PC-3 (cell line): Measurements from ENCODE around the gene TGFB2.

ENCODE experiments used
- CTCF ChIP-seq: fragments of 300-600 bp; sonication (generic); conservative IDR thresholded peaks from 2 replicates; pipeline ENCODE4 v1.5.1; 2017; ENCODE audit warnings: antibody characterized with exemption, low read depth, mild to moderate bottlenecking, low read length
- EZH2 ChIP-seq: fragments of 300-600 bp; sonication (generic); IDR thresholded peaks from one replicate; pipeline ENCODE4 v1.6.1; 2017; ENCODE audit warnings: antibody characterized with exemption, mild to moderate bottlenecking, low read length; ENCODE audit not compliant: unreplicated experiment

GRCh38 chr1:218403300-218403699 is 58.2 kb downstream of the TGFB2 start:
- no peak for TF ChIP-seq EZH2
- TF ChIP-seq CTCF = no peak
